Transverse colon (tissue), 4 donors: ENCODE data around the gene GATB.

Experiments
- EP300 ChIP-seq: sonication (generic); formaldehyde crosslinking; IDR thresholded peaks from one replicate; pipeline ENCODE4 v1.6.1; 2017; ENCODE audit warnings: antibody characterized with exemption, low read depth
- POLR2A ChIP-seq: fragments of 450-650 bp; IDR thresholded peaks from one replicate; pipeline ENCODE4 v1.6.1; 2016; ENCODE audit warnings: antibody characterized with exemption, mild to moderate bottlenecking, moderate library complexity
- POLR2AphosphoS5 ChIP-seq, 3 donors: sonication (generic); formaldehyde crosslinking; IDR thresholded peaks; one replicate each; pipeline ENCODE4 v1.6.1; 2016; ENCODE audit warnings: antibody characterized with exemption in 3 of 3
- TF ChIP-seq, protein P1 (sequence below), 5 experiments: fragments of 200-600 bp in 3 of 5; fragments of 450-650 bp in 2 of 5; sonication (generic) in 3 of 5; IDR thresholded peaks; 1 replicate in 2 of 5; 2 replicates in 3 of 5; pipeline ENCODE4 v1.5.1; 2016 to 2017; ENCODE audit warnings: antibody characterized with exemption in 5 of 5, inconsistent platforms in 3 of 5, mild to moderate bottlenecking in 2 of 5, moderate library complexity in 1 of 5

- TF ChIP-seq, protein P1, sequence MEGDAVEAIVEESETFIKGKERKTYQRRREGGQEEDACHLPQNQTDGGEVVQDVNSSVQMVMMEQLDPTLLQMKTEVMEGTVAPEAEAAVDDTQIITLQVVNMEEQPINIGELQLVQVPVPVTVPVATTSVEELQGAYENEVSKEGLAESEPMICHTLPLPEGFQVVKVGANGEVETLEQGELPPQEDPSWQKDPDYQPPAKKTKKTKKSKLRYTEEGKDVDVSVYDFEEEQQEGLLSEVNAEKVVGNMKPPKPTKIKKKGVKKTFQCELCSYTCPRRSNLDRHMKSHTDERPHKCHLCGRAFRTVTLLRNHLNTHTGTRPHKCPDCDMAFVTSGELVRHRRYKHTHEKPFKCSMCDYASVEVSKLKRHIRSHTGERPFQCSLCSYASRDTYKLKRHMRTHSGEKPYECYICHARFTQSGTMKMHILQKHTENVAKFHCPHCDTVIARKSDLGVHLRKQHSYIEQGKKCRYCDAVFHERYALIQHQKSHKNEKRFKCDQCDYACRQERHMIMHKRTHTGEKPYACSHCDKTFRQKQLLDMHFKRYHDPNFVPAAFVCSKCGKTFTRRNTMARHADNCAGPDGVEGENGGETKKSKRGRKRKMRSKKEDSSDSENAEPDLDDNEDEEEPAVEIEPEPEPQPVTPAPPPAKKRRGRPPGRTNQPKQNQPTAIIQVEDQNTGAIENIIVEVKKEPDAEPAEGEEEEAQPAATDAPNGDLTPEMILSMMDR (IDR thresholded peaks at IDR 0.05): no peak
- no peak for TF ChIP-seq POLR2AphosphoS5 (IDR thresholded peaks at IDR 0.05)
- TF ChIP-seq POLR2A: no peak
- no peak for TF ChIP-seq EP300
Observed at GRCh38 chr4:151692821-151693673, 67.8 kb downstream of the GATB start.
